Activated CD4-positive, alpha-beta T cell treated with anti-CD3 and anti-CD28 coated beads, Interleukin-2, amount 50 U/mL, for 24 hours (primary cell): ENCODE results near the gene MEGF11.

Experiments used
- DNase-seq, 2 donors: peaks; one replicate each; pipeline ENCODE4 v3.0.0-alpha.2; 2020; ENCODE audit warnings: low read depth in 1 of 2, low spot score in 1 of 2

The MEGF11 gene

GRCh38 chr15:66172324-66172980 lies 81.1 kb downstream of the MEGF11 start:
- DNase-seq = no peak

DNA sequence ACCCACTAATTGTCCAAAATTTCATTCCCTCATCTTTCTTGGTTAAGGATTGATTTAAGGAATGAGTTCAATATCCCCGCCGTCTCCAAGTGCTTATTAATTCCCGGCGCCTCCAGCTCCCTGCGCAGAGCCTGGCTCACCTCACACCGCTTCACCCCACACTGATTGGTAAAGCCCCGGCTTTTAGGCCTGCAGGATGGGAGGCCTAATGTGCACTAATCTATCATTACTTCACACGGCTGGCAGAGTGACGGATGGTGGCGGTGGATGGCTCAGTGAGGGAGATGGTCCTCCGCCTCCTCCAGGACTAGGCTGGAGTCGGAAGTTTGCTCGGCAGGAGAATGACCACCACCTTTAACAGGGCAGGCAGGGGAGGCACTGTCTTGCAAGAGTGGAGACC lies 81.7 kb downstream of the MEGF11 start:
- DNase-seq = no peak

GRCh38 chr15:66170716-66171115 lies 82.8 kb downstream of the MEGF11 start:
- no peak for DNase-seq

DNA sequence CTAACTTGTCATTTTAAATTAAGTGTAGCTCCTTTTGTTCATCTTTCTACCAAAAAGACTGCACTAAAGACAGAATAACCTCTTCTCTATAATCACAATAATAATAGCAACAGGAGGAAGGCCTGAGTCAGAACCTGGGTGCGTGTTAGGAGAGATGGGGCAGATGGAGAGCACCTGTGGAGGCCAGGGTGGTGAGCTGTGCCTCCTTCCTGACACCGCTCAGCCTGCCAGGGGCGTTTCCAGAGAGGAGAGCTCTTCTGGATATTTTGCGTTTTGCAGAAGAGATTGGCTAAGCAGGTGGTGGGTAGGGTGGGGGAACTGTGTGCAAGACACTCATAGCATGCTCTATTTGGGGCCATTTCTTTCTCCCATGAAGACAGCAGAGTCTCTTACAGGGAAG lies 83.5 kb downstream of the MEGF11 start:
- DNase-seq = no peak

DNA sequence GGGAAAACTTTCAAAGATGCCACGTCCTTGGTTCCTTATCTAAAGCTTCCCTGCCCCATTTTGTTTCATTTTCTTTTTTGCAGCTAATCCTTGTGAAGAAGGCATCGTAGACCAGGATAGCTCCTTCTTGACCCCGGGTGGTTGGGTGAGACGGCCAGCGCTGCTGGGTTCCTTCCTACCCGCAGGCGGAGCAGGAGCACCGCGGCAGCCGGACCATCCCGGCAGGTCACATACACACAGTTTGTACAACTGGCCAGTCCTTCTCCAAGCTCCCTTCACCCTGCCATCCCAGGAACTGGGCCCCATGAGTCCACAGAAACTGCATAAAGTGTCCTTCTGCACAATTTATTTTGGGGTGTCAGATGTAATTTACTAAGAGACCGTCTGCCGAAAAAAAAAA lies 83.9 kb downstream of the MEGF11 start:
- no peak for DNase-seq

DNA sequence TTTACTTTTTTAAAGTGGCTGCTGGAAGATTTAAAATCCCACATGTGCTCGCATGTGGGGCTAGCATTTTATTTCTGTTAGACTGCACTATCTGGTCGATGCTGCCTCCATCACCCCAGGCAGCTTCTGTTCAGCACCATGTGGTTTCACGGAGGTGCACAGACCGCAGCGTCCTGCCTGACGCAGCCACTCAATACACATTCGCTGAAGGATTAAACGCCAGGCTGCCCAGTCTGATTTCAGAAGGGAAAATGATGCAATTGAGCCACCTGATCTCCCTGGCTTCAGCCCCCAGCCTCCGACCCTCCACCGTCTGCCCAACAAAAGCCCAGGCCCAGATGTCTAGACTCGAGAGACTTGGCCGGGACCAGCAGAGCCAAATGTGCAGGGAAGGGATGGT lies 84.5 kb downstream of the MEGF11 start:
- DNase-seq = no peak

DNA sequence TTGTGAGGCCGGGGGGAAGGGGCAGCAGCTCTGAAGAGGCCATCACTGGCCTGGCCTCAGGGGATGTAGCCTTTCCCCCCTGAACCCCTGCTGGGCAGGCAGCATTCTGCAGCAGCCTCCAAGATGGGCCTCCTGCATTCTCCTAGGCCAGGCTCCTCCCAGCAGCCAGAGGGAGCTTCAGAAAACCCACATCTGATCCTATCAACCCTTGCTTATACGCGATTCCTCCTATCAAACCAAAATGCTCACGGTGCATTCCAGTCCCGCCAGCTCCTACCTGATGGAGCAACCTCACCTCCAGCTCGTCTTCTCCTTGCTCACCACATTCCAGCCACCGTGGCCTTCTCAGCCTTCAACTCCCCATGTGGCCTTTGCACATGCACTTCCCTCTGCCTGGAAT lies 85.7 kb downstream of the MEGF11 start:
- DNase-seq = no peak

- no peak for DNase-seq
These were observed 87.7 kb downstream of the MEGF11 start for GRCh38 chr15:66165856-66166255.

DNA sequence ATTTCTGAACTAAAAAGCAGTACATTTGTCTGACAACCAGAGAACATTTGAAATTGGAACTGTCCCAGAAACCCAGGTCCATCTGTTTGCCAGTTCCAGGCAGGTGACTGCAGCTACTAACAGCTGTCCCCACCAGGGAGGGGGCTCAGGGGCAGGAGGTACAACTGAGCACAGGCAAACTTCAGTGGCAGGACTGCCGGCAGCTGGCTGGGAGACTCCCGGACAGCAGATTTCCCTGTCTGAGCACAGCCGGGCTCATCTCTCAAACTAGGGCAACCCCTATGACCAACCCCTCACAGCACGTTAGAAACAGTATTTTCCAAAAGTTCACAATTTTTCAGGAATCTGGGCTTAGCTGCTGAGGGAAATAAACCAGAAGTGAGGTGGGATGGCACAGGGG lies 88.8 kb downstream of the MEGF11 start:
- no peak for DNase-seq

- no peak for DNase-seq
These were observed 90.0 kb downstream of the MEGF11 start for GRCh38 chr15:66163553-66163952.

GRCh38 chr15:66162286-66162685 lies 91.3 kb downstream of the MEGF11 start:
- DNase-seq = no peak

- DNase-seq = no peak
These were observed 91.9 kb downstream of the MEGF11 start for GRCh38 chr15:66161575-66162118.

DNA sequence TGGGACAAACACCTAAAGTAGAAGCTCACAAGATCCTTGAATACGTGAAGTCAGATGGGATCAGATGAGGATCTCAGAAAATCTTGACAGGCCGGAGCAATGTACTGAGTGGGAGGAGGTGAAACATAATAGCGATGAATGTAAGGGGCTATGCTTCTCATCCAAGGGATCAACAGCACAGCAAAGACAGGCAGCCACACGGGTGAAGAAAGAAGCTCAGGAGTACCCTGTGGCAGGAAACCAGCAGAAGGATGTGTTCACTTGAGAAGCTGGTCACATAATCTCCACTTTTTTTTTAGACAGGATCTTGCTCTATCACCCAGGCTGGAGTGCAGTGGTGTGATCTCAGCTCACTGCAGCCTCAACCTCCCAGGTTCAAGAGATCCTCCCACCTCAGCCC lies 92.4 kb downstream of the MEGF11 start:
- DNase-seq = no peak

DNA sequence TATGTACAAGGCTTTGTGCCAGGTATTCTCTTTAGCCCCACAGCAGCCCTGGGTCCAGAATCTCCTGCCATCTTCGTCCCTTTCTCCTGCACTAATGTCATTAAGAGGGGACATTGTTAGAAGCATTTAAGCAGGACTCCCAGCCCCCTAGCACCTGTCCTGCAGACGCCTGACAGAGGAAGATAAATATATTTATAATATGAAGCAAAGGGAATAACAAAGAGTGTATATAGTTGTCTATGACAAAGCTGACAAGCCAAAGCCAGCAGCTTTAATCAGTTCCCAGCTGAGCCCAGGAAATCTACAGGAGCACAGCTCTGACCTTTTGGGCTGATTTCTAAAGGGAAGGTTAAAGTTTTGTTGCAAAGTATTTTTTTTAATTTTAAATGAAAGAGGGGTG lies 96.0 kb downstream of the MEGF11 start:
- no peak for DNase-seq

GRCh38 chr15:66156310-66156975 lies 97.1 kb downstream of the MEGF11 start:
- DNase-seq = no peak

DNA sequence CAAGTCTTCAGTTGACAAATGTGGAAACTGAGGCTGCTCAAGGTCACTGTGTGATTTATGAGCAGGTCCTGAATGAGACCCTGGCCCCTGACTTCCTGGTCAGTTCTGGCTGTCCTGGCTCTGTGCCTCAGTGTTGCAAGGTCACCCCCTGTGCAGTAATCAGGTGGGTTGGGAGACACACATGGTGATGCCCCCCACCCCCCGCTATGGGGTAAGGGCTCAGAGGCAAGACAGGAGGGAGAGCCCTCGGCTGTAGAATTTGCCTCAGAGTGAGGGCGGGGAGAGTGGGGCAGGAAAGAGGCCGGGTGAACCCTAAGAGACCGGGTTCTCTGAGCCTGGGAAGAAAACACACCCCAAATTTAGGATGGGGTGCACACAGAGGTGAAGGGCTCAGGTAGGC lies 98.5 kb downstream of the MEGF11 start:
- DNase-seq = no peak

- no peak for DNase-seq
These were observed 99.0 kb downstream of the MEGF11 start for GRCh38 chr15:66154581-66154980.

GRCh38 chr15:66153549-66154415 lies 99.8 kb downstream of the MEGF11 start:
- DNase-seq = no peak

- no peak for DNase-seq
These were observed 100.9 kb downstream of the MEGF11 start for GRCh38 chr15:66152650-66153049.

DNA sequence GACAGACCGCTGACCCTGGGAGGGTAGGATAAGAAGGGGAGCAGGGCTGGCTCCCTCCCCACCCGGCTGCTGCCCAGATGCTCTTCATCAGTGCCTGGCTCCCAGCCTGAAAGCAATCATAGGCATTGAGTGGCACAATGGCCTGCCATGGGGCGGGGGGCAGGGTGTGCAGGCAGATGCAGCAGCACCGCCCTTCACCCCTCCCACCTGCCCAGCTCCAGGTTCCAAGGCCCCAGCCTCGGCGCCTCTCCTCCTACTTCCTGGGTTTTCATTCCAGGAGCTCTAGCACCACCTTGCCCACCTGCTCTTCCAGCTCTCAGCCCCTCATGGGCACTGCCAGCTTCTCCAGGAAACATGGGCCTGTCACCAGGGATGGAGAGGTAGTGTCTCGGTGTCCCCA lies 101.7 kb downstream of the MEGF11 start:
- DNase-seq = no peak

- no peak for DNase-seq
These were observed 103.7 kb downstream of the MEGF11 start for GRCh38 chr15:66149871-66150270.

DNA sequence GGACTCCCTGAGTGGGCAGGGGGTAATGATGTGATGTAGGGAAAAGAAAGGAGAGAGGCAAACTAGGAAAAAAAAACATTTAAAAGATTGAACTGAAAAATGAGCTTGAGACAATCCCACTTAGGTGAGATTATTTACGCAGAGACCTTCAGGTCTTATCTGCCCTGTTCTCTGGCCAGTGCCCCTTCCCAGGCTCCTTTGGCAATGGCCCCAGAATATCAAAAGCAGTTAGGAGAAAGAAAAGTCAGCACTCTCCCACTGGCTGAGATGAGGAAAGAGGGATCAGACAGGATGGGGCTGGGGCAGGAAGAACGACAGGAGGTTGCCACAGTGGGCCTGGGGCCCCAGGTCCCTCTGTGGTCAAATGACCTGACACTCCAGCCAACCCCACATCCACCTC lies 105.4 kb downstream of the MEGF11 start:
- no peak for DNase-seq
